Measurements from ENCODE around the gene IGF2BP2. TPM values are rescaled to one million over a fixed set of nuclear protein-coding genes. Genes with fewer than 3 reads are reported as not detected.
A peak's percentile ranks its signal among the peaks of the same experiment; 100 is the strongest.

IGF2BP2 gene
- total and polyA plus RNA-seq, 2 of the 13 experiments (the other 11 are each of a cell fraction or from before 2014, with no cell fraction given), result 6.5 to 46.0 TPM

GRCh38 chr3:185864767-185865166 is 39.9 kb upstream of the IGF2BP2 start (continued):
- TF ChIP-seq ZBTB40 (IDR thresholded peaks at IDR 0.05) (peak; percentile 31; the same call in 1 of the 2 replicates), ZBTB40 (CRISPR knock-in tag; IDR thresholded peaks at IDR 0.05) (no peak), GATAD2A (CRISPR knock-in tag; IDR thresholded peaks at IDR 0.05) (0 out of 2 replicates have a peak, but pooled peaks have one; percentile 16), NR2F1 (CRISPR knock-in tag; IDR thresholded peaks at IDR 0.05) (peak in 1 of 2 experiments; percentile 19; a peak in 1 of 4 replicates), PLSCR1 (CRISPR knock-in tag; IDR thresholded peaks at IDR 0.05; ENCODE audit: borderline replicate concordance) (no peak), TEAD3 (CRISPR knock-in tag; optimal IDR thresholded peaks at IDR 0.05; ENCODE audit: borderline replicate concordance) (peak; percentile 58)
